Measurements from ENCODE around the gene RGS7. TPM values are rescaled to one million over a fixed set of nuclear protein-coding genes. Genes with fewer than 3 reads are reported as not detected.
"Not testable (repeated sequence)": the region's sequence is repeated elsewhere in the genome, so short reads cannot be mapped to it uniquely, and the experiment has no call there.

Gene RGS7
- polyA plus RNA-seq, 2 of the 4 experiments (the other 2 are of a cell fraction), result 0.08 TPM; not detected in 1

- no peak for TF ChIP-seq MYC (IDR thresholded peaks at IDR 0.05; ENCODE audit: borderline replicate concordance, low read length)
- TF ChIP-seq TFCP2L1 (CRISPR knock-in tag; IDR thresholded peaks at IDR 0.05), result no peak
- no peak for TF ChIP-seq CEBPB (IDR thresholded peaks at IDR 0.05)
- TF ChIP-seq MAFK (IDR thresholded peaks at IDR 0.05; ENCODE audit: partially characterized antibody), result no peak
- TF ChIP-seq FOSB (CRISPR knock-in tag; IDR thresholded peaks at IDR 0.05), result no peak
- TF ChIP-seq CBX8 (IDR thresholded peaks at IDR 0.05), result no peak
Observed at GRCh38 chr1:241145881-241146280, 211.1 kb downstream of the RGS7 start (continued).

GRCh38 chr1:241143765-241144442 lies 213.1 kb downstream of the RGS7 start:
- POLR2A ChIA-PET, result no interaction called here

GRCh38 chr1:241142493-241142892 lies 214.5 kb downstream of the RGS7 start:
- no peak overlapping the region for H3K27ac ChIP-seq
- DNase-seq (ENCODE audit: low read depth in 1 of 2, low spot score in 1 of 2) (no peak), ATAC-seq (no peak), FAIRE-seq (no peak)
- ChIA-PET CTCF (no interaction called here), POLR2A (no interaction called here)
- no peaks in the 10 kb centered on the region for H3K9me3 ChIP-seq
- no peaks in the 10 kb centered on the region for H3K4me1 ChIP-seq
- 22% methylated on average over 4 of the region's 4 CpGs for WGBS (ENCODE audit: missing lambda C conversion rate)
- H3K4me2 ChIP-seq, result no peak overlapping the region
- no peak for TF ChIP-seq JUNB (IDR thresholded peaks at IDR 0.05)
- no peak for TF ChIP-seq CTCF (IDR thresholded peaks at IDR 0.05)
- TF ChIP-seq POLR2AphosphoS2 (conservative IDR thresholded peaks at IDR 0.05; ENCODE audit: low read length), result no peak
- TF ChIP-seq HEYL (CRISPR knock-in tag; IDR thresholded peaks at IDR 0.05), result no peak
- no peak for TF ChIP-seq PBX3 (IDR thresholded peaks at IDR 0.05)
- no peak overlapping the region for H3K4me3 ChIP-seq

More at GRCh38 chr1:241143765-241144442, 213.1 kb downstream of the RGS7 start:
- Histone ChIP-seq H3K4me2 (no peak overlapping the region), H3K27ac (no peak overlapping the region), H3K4me3 (no peak overlapping the region), H3K4me1 (no peaks in the 10 kb centered on the region), H3K9me3 (no peaks in the 10 kb centered on the region)
- CTCF ChIA-PET, result no interaction called here
- TF ChIP-seq ELK1 (IDR thresholded peaks at IDR 0.05; ENCODE audit: low read depth, low read length) (no peak), USF2 (IDR thresholded peaks at IDR 0.05) (no peak), JUN (IDR thresholded peaks at IDR 0.05) (no peak)
- 65% methylated on average over 5 of the region's 5 CpGs for WGBS (ENCODE audit: missing lambda C conversion rate)
- DNase-seq (ENCODE audit: low read depth in 1 of 2, low spot score in 1 of 2) (no peak), ATAC-seq (no peak), FAIRE-seq (no peak)

GRCh38 chr1:241141646-241142045 lies 215.4 kb downstream of the RGS7 start:
- POLR2A ChIA-PET; DNase-seq (ENCODE audit: low read depth in 1 of 2, low spot score in 1 of 2); ATAC-seq; H3K27ac ChIP-seq; H3K9me3 ChIP-seq; H3K4me2 ChIP-seq; CTCF ChIA-PET; H3K4me1 ChIP-seq; FAIRE-seq; H3K4me3 ChIP-seq: not testable (repeated sequence)
- WGBS (ENCODE audit: missing lambda C conversion rate), result 19% methylated on average over 3 of the region's 3 CpGs
